HG03469 (cell line): ENCODE measurements around the gene TET3.
"Not testable (repeated sequence)": the region's sequence is repeated elsewhere in the genome, so short reads cannot be mapped to it uniquely, and the experiment has no call there.

Experiments used
- ATAC-seq: cut with Tn5 transposase; IDR thresholded peaks from one replicate; pipeline ENCODE4 v1.9.1; 2021; ENCODE audit warnings: mild to moderate bottlenecking, moderate library complexity, moderate number of reproducible peaks; ENCODE audit not compliant: unreplicated experiment

TET3 gene

DNA sequence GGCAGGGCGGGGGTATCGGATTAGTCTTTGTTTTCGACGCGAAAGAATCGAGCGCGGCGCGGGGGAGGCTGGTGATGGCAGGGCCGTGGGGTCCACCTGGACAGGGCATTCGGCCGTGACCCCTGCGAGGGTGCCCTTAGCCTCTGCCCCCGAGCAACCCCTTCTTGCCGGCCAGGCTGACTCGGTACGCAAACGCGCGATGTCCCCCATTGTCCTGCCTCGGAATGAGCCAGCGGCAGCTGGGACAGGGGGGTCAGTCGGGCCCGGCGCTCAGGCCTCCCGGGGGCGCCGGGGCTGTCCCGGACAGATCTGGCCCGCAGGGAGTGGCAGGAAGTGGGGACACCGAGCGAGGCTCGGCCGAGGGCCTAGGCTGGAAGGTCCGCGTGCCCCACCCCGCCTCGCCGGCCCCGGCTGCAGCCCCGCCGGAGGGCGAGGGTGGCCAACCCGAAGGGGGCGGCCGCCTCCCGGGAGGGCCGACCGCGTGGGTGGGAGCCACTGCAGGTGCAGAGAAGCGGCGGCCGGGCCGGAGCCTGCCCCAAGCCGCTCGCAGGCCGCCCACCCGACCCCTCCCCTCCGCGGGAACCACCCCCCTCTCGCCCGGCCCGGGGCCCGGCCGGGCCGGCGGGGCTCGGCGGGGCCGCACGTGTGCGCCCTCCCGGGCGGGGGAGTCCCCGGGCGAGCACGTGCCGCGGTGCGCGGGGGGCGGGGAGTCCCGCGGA lies at the start of gene TET3:
TSS of gene TET3 (plus strand) at position 708 of the 719 bp plus-strand sequence. CDS start 1,494 bp downstream, outside the sequence.
- no peak for ATAC-seq

DNA sequence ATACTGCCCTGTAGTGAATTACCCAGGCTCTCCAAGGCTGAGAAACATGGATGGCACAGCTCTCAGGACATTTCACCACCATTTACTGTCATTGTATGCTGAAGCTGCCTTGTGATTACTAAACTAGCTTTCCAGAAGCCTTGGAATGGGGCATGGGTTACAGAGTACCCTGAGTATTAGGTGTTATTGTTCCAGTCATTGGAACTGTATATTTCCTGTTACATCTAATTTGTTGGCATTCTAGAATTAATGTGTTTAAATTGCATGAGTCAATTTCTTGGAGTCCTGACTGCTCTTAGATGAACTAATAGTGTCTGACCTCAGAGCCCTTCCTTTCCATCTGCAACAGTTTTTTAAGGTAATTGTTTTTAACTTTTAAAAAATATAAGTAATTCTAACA lies 49.1 kb upstream of the TET3 start:
- ATAC-seq = no peak

DNA sequence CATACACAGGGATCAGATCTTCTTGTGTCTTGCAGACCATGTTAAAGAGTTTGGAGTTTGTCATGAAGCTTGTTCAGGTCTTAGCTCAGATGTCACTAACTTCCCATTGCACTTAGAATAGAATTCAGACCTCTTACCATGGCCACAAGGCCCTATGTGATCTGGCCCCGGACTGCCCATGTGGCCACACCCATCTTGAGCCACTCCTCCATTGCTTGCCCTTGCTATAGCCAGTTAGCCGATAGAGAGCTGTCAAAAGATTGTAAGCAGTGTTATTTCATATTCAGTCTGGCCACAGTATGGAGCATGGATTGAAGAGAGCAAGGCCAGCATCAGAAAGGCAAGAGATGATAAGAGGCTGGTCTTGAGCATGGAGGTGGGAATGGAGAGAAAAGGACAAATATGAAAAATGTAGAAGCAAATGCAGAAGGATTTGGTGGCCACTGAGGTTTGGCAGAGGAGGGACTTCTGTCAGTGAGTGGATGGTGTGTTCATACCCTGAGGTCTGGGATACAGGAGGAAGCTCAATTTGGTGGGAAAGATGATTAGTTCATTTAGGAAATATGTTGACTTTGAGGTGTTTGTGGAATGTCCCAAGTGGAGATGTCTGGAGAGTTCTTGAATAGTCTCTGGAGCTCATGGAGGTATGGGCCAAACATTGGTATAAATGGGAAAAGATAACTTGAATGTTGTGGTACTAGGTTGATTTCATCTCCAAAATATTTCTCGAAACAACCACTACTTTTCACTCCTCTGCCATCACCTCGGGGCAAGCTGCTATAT lies 47.4 kb upstream of the TET3 start:
- ATAC-seq = no peak

DNA sequence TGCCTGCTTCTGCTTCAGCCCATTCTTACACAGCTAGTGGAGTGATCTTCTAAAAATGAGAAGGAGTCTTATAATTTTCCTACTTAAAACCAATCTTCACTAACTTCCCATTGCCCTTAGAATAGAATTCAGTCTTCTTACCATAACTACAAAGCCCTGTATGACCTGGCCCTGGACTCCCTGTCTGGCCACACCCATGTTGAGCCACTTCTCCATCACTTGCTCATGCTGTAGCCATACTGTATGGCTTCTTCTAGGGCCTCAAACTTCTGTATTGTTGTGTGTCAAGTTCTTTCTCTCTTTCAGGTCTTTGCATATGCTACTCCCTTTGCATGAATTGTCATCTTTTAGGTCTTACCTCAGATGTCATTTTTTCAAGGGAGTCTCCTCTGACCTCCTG lies 46.8 kb upstream of the TET3 start:
- ATAC-seq = no peak

DNA sequence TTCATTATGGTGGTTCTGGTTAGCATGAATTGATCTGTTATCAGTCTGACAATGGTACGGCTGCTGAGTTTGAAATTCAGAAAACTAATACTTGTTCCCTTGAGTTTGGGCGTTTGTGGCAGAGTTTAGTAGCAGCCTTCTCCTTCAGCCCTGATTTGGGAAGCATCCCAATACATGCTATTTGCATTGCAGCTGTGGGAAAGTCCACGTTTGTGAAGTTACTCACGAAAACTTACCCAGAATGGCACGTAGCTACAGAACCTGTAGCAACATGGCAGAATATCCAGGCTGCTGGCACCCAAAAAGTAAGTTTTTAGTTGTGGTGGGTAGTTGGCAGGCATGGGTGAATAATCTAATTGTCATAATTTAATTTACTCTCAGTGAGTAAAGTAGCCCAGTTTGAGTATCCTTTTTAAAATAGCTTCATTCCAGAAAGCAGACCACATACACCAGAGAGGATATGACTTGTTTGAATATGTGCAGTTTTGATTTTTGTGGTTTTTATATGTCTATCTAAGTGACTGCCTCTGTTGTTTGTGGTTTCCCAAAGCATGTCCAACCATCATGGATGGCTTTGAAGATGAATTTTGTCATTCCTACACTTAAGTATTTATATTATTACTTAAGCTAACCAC lies 45.9 kb upstream of the TET3 start:
- no peak for ATAC-seq

DNA sequence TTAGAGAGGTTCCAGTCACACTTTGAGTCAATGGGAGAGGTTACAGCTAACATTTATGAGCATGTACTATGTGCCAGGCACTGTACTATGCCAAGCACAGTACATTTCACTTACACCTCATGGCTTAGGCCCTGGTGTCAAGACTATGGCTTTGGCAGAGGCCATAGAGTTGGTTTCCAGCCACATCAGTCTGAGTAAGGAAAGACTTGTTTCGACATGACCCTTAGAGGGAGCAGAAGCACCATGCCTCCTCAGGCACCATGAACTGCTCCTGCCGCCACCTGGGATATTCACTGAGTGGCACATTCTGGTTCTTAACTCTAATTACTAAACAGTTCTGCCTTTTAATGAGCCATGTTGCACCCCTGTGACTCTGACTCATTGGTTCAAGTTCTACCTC lies 45.3 kb upstream of the TET3 start:
- ATAC-seq = no peak

GRCh38 chr2:73940066-73940465 lies 44.6 kb upstream of the TET3 start:
- not testable (repeated sequence) for ATAC-seq

DNA sequence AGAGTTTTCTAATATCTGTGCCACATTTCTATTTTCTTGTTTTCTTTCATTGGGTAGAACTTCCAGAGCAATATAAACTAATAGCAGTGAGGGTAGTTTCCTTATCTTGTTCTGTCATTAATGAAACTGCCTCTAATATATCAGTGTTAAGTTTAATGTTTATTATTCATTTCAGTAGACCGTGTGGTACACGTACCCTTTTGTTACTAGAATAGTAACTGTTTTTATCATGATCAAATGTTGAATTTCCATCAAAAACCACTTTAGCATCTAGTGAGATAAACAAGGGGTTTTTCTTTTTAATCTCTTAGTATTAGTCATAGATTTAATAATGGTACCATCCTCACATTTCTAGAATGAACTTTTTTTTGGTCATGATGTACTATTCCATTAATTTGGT lies 42.0 kb upstream of the TET3 start:
- no peak for ATAC-seq

- no peak for ATAC-seq
Measured at GRCh38 chr2:73944714-73945113, 40.0 kb upstream of the TET3 start.

GRCh38 chr2:73946215-73946614 lies 38.5 kb upstream of the TET3 start:
- ATAC-seq = no peak

DNA sequence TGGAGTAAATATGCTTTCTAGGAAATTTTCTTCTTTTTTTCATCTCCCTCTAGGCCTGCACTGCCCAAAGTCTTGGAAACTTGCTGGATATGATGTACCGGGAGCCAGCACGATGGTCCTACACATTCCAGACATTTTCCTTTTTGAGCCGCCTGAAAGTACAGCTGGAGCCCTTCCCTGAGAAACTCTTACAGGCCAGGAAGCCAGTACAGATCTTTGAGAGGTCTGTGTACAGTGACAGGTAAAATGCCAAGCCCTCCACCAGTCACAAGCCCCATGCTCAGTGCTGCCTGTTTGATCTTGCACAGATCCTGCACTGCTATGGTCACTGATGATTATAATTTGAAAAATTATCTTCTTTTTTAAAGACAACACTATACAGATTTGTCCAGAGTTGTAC lies 38.0 kb upstream of the TET3 start:
- no peak for ATAC-seq

- ATAC-seq = no peak
Measured at GRCh38 chr2:73947412-73948018, 37.2 kb upstream of the TET3 start.

DNA sequence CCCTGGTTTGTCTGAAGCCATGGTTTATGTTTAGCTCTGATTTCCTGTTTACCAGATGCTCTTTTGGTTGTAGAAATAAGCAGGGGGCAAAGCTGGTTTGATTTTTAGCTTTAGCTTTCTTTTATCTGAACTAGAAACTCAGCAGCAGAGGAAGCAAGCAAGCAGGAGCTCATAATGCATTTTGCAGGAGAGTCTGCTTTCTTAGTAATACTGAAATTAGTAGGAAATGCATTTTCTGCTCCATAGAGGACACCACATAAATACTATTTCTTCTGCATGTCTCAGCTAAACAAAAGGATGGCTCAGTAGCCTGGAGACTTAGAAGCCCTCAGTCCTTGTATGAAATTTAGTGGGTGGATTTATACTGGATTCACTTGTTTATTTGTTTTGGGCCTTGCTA lies 34.9 kb upstream of the TET3 start:
- no peak for ATAC-seq

- no peak for ATAC-seq
Measured at GRCh38 chr2:73952499-73953446, 31.9 kb upstream of the TET3 start.

DNA sequence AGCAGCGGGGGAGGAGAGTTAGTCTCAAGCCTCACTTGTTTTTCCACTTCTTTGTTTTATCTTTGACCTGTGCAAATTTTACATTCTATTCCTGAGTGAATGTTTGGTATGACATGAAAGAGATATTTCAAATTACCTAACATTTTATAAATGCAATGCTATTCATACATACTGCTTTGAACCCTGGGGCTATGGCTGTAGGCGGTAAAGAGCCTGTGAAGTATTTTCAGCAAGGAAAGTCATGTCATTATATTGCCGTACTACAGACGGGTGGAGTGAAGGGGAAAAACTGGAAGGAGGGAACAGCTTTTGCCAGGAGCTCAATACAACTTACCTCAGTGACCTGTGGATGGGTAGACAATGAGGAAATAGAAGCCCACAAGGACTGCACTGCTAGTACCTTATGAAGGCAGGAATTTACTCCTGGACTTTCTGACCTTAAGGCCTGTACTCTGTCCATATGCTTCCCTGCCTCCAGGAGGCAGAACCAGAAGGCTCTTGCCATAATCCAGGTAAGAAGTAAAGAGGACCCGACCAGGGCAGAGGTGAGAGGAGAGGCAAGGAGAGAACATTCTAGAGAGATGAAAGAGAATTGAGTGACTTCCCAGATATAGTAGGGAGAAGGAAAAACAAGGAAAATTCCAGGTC lies 28.4 kb upstream of the TET3 start:
- ATAC-seq = no peak

DNA sequence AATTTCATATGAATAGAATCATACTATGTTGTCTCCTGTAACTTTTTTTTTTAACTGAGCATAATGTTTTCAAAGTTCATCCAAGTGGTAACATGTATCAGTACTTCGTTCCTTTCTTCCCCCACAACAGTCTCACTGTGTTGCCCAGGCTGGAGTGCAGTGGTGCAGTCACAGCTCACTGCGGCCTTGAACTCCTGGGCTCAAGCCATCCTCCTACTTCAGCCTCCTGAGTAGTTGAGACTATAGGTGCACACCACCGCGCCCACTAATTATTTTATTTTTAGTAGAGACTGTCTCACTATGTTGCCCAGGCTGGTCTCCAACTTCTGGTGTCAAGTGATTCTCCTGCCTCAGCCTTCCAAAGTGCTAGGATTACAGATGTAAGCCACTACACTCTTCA lies 23.4 kb upstream of the TET3 start:
- ATAC-seq = no peak

GRCh38 chr2:73961823-73962615 lies 22.7 kb upstream of the TET3 start:
- ATAC-seq = no peak

GRCh38 chr2:73962798-73963197 lies 21.9 kb upstream of the TET3 start:
- no peak for ATAC-seq
